IMR-90 (cell line): ENCODE results near the gene CRTAP. TPM values are rescaled to one million over a fixed set of nuclear protein-coding genes. Genes with fewer than 3 reads are reported as not detected.

Experiments
- ATAC-seq: fragments of 200-7000 bp; cut with Tn5 transposase; 2 replicates; pipeline ENCODE4 v1.9.1; 2020; ENCODE audit warnings: low read depth, mild to moderate bottlenecking, moderate library complexity
- BruUV-seq: library from RNA; stranded (reverse); fragments of 400-500 nt; replicated peaks from 2 replicates; lab custom pipeline; 2021; lab: Mats Ljungman, UMichigan
- CTCF ChIA-PET: fragments of 300-600 bp; formaldehyde crosslinking; extraction: SDS; loops from one replicate; lab custom pipeline; 2021; ENCODE audit warnings: antibody characterized with exemption; lab: Yijun Ruan, JAX
- POLR2A ChIA-PET: fragments of 300-600 bp; sonication (Branson Sonifier 250); formaldehyde crosslinking; loops from one replicate; lab custom pipeline; 2022; ENCODE audit warnings: antibody characterized with exemption; ENCODE audit not compliant: unreplicated experiment; lab: Charles Lee
- DNase-seq: peaks from one replicate; pipeline ENCODE4 v3.0.0; 2013
- H2AFZ ChIP-seq: replicated peaks from 2 replicates; pipeline ENCODE3; 2013; ENCODE audit warnings: low read length, mild to moderate bottlenecking; ENCODE audit not compliant: poor library complexity
- H2AK5ac ChIP-seq: 2 replicates; pipeline ENCODE4 v1.6.1; 2013; ENCODE audit warnings: low read depth, low read length, inconsistent platforms
- H2AK9ac ChIP-seq: replicated peaks from 2 replicates; pipeline ENCODE3; 2013; ENCODE audit warnings: mild to moderate bottlenecking, low read depth, low read length, moderate library complexity; ENCODE audit not compliant: poor library complexity
- H2BK120ac ChIP-seq: 2 replicates; pipeline ENCODE4 v1.6.1; 2013; ENCODE audit warnings: low read depth, low read length, inconsistent platforms
- H2BK15ac ChIP-seq: 3 replicates; pipeline ENCODE4 v1.6.1; 2013; ENCODE audit warnings: low read depth, low read length, inconsistent platforms
- H2BK20ac ChIP-seq: 2 replicates; pipeline ENCODE4 v1.6.1; 2013; ENCODE audit warnings: low read depth, mild to moderate bottlenecking, inconsistent platforms, low read length, moderate library complexity
- H2BK5ac ChIP-seq: 2 replicates; pipeline ENCODE4 v1.6.1; 2013; ENCODE audit warnings: mild to moderate bottlenecking, low read depth, low read length, inconsistent platforms; ENCODE audit not compliant: poor library complexity, severe bottlenecking
- H3K14ac ChIP-seq: replicated peaks from 2 replicates; pipeline ENCODE4 v1.6.1; 2013; ENCODE audit warnings: low read depth, low read length, inconsistent platforms
- H3K18ac ChIP-seq: 2 replicates; pipeline ENCODE4 v1.6.1; 2013; ENCODE audit warnings: low read depth, low read length, control low read depth
- H3K23ac ChIP-seq: 2 replicates; pipeline ENCODE4 v1.6.1; 2013; ENCODE audit warnings: low read depth, low read length, inconsistent platforms
- H3K27ac ChIP-seq: 2 replicates; pipeline ENCODE4 v1.5.1; 2013; ENCODE audit warnings: mild to moderate bottlenecking, control low read depth, low read length; ENCODE audit not compliant: insufficient read depth
- H3K27me3 ChIP-seq: 2 replicates; pipeline ENCODE4 v1.6.1; 2013; ENCODE audit warnings: low read length; ENCODE audit not compliant: control insufficient read depth, insufficient read depth
- H3K36me3 ChIP-seq: 2 replicates; pipeline ENCODE4 v1.6.1; 2013; ENCODE audit warnings: low read length, mixed read lengths; ENCODE audit not compliant: control insufficient read depth, insufficient read depth
- H3K4ac ChIP-seq: 2 replicates; pipeline ENCODE4 v1.6.1; 2013; ENCODE audit warnings: low read depth, low read length, inconsistent platforms
- H3K4me1 ChIP-seq: 2 replicates; pipeline ENCODE4 v1.6.1; 2013; ENCODE audit warnings: low read length, mixed read lengths; ENCODE audit not compliant: control insufficient read depth, insufficient read depth
- H3K4me2 ChIP-seq: 2 replicates; pipeline ENCODE4 v1.6.1; 2013; ENCODE audit warnings: low read depth, mild to moderate bottlenecking, control low read depth, low read length, moderate library complexity
- H3K4me3 ChIP-seq: 2 replicates; pipeline ENCODE4 v1.5.1; 2013; ENCODE audit warnings: low read depth, mild to moderate bottlenecking, control low read depth, low read length, moderate library complexity; ENCODE audit not compliant: insufficient read depth
- H3K56ac ChIP-seq: 2 replicates; pipeline ENCODE4 v1.6.1; 2013; ENCODE audit warnings: low read length, inconsistent platforms; ENCODE audit not compliant: insufficient read depth; ENCODE audit errors: extremely low read depth
- H3K79me1 ChIP-seq, 2 experiments: 2 replicates each; pipeline ENCODE4 v1.6.1; 2013; ENCODE audit warnings: low read length in 2 of 2, inconsistent platforms in 1 of 2, low read depth in 1 of 2
- H3K9ac ChIP-seq: 2 replicates; pipeline ENCODE4 v1.6.1; 2013; ENCODE audit warnings: low read depth, low read length, control low read depth
- H3K9me1 ChIP-seq: 2 replicates; pipeline ENCODE4 v1.6.1; 2013; ENCODE audit warnings: low read length, inconsistent platforms; ENCODE audit not compliant: insufficient read depth
- H3K9me3 ChIP-seq: 2 replicates; pipeline ENCODE4 v1.6.1; 2013; ENCODE audit warnings: low read length; ENCODE audit not compliant: control insufficient read depth, insufficient read depth
- H4K20me1 ChIP-seq: 2 replicates; pipeline ENCODE4 v1.6.1; 2013; ENCODE audit warnings: low read length, inconsistent platforms; ENCODE audit not compliant: insufficient read depth
- H4K5ac ChIP-seq: 2 replicates; pipeline ENCODE4 v1.6.1; 2013; ENCODE audit warnings: mild to moderate bottlenecking, low read depth, low read length, control low read depth
- H4K8ac ChIP-seq, 2 experiments: 2 replicates each; pipeline ENCODE4 v1.6.1; 2013; ENCODE audit warnings: low read depth in 2 of 2, low read length in 2 of 2, control low read depth in 1 of 2, inconsistent platforms in 1 of 2
- H4K91ac ChIP-seq: 2 replicates; pipeline ENCODE4 v1.6.1; 2013; ENCODE audit warnings: low read depth, low read length, inconsistent platforms; ENCODE audit not compliant: insufficient read depth
- BHLHE40 ChIP-seq: fragments of 150-350 bp; IDR thresholded peaks from 2 replicates; pipeline ENCODE4 v1.6.1; 2016; ENCODE audit warnings: mild to moderate bottlenecking, low read depth, low read length
- CEBPB ChIP-seq: IDR thresholded peaks from 2 replicates; pipeline ENCODE4 v1.6.1; 2012; ENCODE audit warnings: low read depth, low read length, improper control_type of control experiment
- CHD1 ChIP-seq: IDR thresholded peaks from 2 replicates; pipeline ENCODE4 v1.6.1; 2012; ENCODE audit warnings: low read depth, low read length, improper control_type of control experiment
- CTCF ChIP-seq: conservative IDR thresholded peaks from 2 replicates; pipeline ENCODE4 v1.5.1; 2012; ENCODE audit warnings: mild to moderate bottlenecking, low read depth, low read length, improper control_type of control experiment
- ELK1 ChIP-seq: fragments of 150-350 bp; IDR thresholded peaks from 2 replicates; pipeline ENCODE4 v1.6.1; 2016; ENCODE audit warnings: low read depth, mild to moderate bottlenecking, low read length, moderate library complexity, borderline replicate concordance
- FOS ChIP-seq: fragments of 150-350 bp; IDR thresholded peaks from 2 replicates; pipeline ENCODE4 v1.6.1; 2016; ENCODE audit warnings: low read depth, low read length
- MAFK ChIP-seq: IDR thresholded peaks from 2 replicates; pipeline ENCODE4 v1.6.1; 2012; ENCODE audit warnings: low read depth, low read length, improper control_type of control experiment
- MAZ ChIP-seq: IDR thresholded peaks from 2 replicates; pipeline ENCODE4 v1.6.1; 2012; ENCODE audit warnings: low read depth, mild to moderate bottlenecking, low read length, improper control_type of control experiment, moderate library complexity, borderline replicate concordance
- MXI1 ChIP-seq: IDR thresholded peaks from 2 replicates; pipeline ENCODE4 v1.6.1; 2012; ENCODE audit warnings: low read depth, mild to moderate bottlenecking, low read length, moderate library complexity, borderline replicate concordance
- NFE2L2 ChIP-seq: fragments of 150-350 bp; IDR thresholded peaks from 2 replicates; pipeline ENCODE4 v1.6.1; 2016; ENCODE audit warnings: low read depth, mild to moderate bottlenecking, low read length
- POLR2A ChIP-seq: IDR thresholded peaks from 2 replicates; pipeline ENCODE4 v1.6.1; 2012; ENCODE audit warnings: mild to moderate bottlenecking, low read depth, low read length
- RAD21 ChIP-seq: IDR thresholded peaks from 2 replicates; pipeline ENCODE4 v1.6.1; 2012; ENCODE audit warnings: low read length, improper control_type of control experiment
- RCOR1 ChIP-seq: IDR thresholded peaks from 2 replicates; pipeline ENCODE4 v1.6.1; 2012; ENCODE audit warnings: mild to moderate bottlenecking, low read length, improper control_type of control experiment; ENCODE audit not compliant: insufficient replicate concordance
- RFX5 ChIP-seq: IDR thresholded peaks from 2 replicates; pipeline ENCODE4 v1.8.0; 2012; ENCODE audit warnings: low read depth, mild to moderate bottlenecking, low read length, moderate library complexity
- SMC3 ChIP-seq: fragments of 150-350 bp; IDR thresholded peaks from 2 replicates; pipeline ENCODE4 v1.6.1; 2016; ENCODE audit warnings: low read depth, mild to moderate bottlenecking, antibody characterized with exemption, low read length, moderate library complexity
- USF2 ChIP-seq: fragments of 150-350 bp; IDR thresholded peaks from 2 replicates; pipeline ENCODE4 v1.6.1; 2017; ENCODE audit warnings: mild to moderate bottlenecking, antibody characterized with exemption, low read length, low read depth
- WGBS, 2 experiments: methylation state at CpG; one replicate each; pipeline versions ENCODE4 v1.1.5 to v1.1.7; 2013; ENCODE audit warnings: missing lambda C conversion rate in 2 of 2; ENCODE audit not compliant: insufficient read length in 1 of 2; ENCODE audit errors: extremely low coverage in 2 of 2; 5-methylcytosine and 5-hydroxymethylcytosine counted together
- dilution Hi-C: fragments of 300-500 bp; cut with HindIII; formaldehyde crosslinking; loops from one replicate; pipeline ENCODE4 v1.14.3; 2018; ENCODE audit warnings: low sequenced_read_pairs; ENCODE audit not compliant: unreplicated experiment
- in situ Hi-C: fragments of 300-500 bp; cut with MboI; formaldehyde crosslinking; loops from 3 replicates; pipeline ENCODE4 v1.14.3; 2019; ENCODE audit warnings: low sequenced_read_pairs, inconsistent platforms, mixed read lengths
- intact Hi-C: fragments of 100-400 bp; cut with micrococcal nuclease; formaldehyde crosslinking; loops from 2 replicates; pipeline ENCODE4 v1.10.0; 2022
- polyA plus RNA-seq, 3 experiments: library from polyadenylated mRNA; depleted of rRNA; stranded (reverse); fragments of >200 nt; gene quantifications; 2 replicates each; pipeline ENCODE4 v1.2.3, GENCODE V29; 2012; ENCODE audit warnings: low replicate concordance in 1 of 3
- total RNA-seq: library from RNA; depleted of rRNA; stranded (reverse); fragments of >200 nt; gene quantifications from 2 replicates; pipeline ENCODE4 v1.2.3, GENCODE V29; 2012

CRTAP gene
- total and polyA plus RNA-seq, 2 of the 4 experiments (the other 2 are of a cell fraction): 108 to 205 TPM

GRCh38 chr3:33095436-33095835 is 18.4 kb upstream of the CRTAP start:
- no peak overlapping the region for H3K27ac ChIP-seq
- H4K91ac ChIP-seq: no peak overlapping the region
- H3K9ac ChIP-seq: peak overlapping the region; percentile 89; the same call in 1 of the 2 replicates
- H3K23ac ChIP-seq: no peak overlapping the region; the same call in 1 of the 2 replicates
- H3K36me3 ChIP-seq: peaks cover 26% of the 10 kb centered on the region
- ATAC-seq (no peak), DNase-seq (no peak)
- no peak overlapping the region for H2AK5ac ChIP-seq
- TF ChIP-seq RFX5 (no peak), CHD1 (no peak), MAFK (no peak), RCOR1 (no peak), SMC3 (no peak), MXI1 (no peak), POLR2A (no peak), USF2 (no peak), NFE2L2 (no peak), CTCF (no peak), FOS (no peak), MAZ (no peak), CEBPB (no peak), BHLHE40 (no peak), ELK1 (no peak), RAD21 (no peak)
- H2AFZ ChIP-seq: no peak overlapping the region
- no peak overlapping the region for H2BK120ac ChIP-seq
- no peak overlapping the region for H2AK9ac ChIP-seq
- no peak overlapping the region for H3K14ac ChIP-seq
- H3K79me1 ChIP-seq: peaks cover 37 to 56% of the 10 kb centered on the region in 2 experiments
- no peak overlapping the region; a peak in 1 of 4 replicates for H4K8ac ChIP-seq
- peaks cover 27% of the 10 kb centered on the region; the same call in 1 of the 2 replicates for H4K20me1 ChIP-seq
- peak overlapping the region; percentile 97 for H3K4me2 ChIP-seq
- no peak overlapping the region for H2BK5ac ChIP-seq
- WGBS, 2 experiments: 100% methylated on average over 1 of the region's 2 CpGs; no CpG with 5 or more reads in 1 of the 2 experiments
- in situ Hi-C loops (no loop called here), dilution Hi-C loops (no loop called here), intact Hi-C loops (no loop called here)
- no peak overlapping the region for H3K18ac ChIP-seq
- H2BK20ac ChIP-seq: no peak overlapping the region
- no peaks in the 10 kb centered on the region for H3K27me3 ChIP-seq
- H3K4me3 ChIP-seq: peak overlapping the region; percentile 91
- H3K4me1 ChIP-seq: peaks cover 3% of the 10 kb centered on the region; the same call in 1 of the 2 replicates
- ChIA-PET CTCF (no interaction called here), POLR2A (interaction anchor here (0.6 kb wide), 1 partner anchor 230 kb away, joined by 3 read pairs; no protein-coding TSS in a partner anchor)
- H4K5ac ChIP-seq: no peak overlapping the region
- H3K9me1 ChIP-seq: peaks cover 27% of the 10 kb centered on the region
- no TSS peak for BruUV-seq
- H3K4ac ChIP-seq: no peak overlapping the region
- H3K56ac ChIP-seq: no peak overlapping the region
- H3K9me3 ChIP-seq: no peaks in the 10 kb centered on the region
- no peak overlapping the region for H2BK15ac ChIP-seq
